Spleen (tissue), 7 donors: ENCODE results near the gene BIVM.
A peak's percentile ranks its signal among the peaks of the same experiment; 100 is the strongest.

Experiments used
- POLR2AphosphoS5 ChIP-seq, 3 donors: sonication (generic); formaldehyde crosslinking; IDR thresholded peaks; one replicate each; pipeline ENCODE4 v1.5.1; 2017; ENCODE audit warnings: antibody characterized with exemption in 3 of 3
- TF ChIP-seq, protein P1 (sequence below), 11 experiments: fragments of 200-600 bp in 7 of 11; fragments of 450-650 bp in 4 of 11; sonication (generic) in 4 of 11; IDR thresholded peaks in 8 of 11; conservative IDR thresholded peaks in 3 of 11; 1 replicate in 7 of 11; 2 replicates in 4 of 11; pipeline versions ENCODE4 v1.4.0 to v1.8.0; 2016 to 2021; ENCODE audit warnings: antibody characterized with exemption in 11 of 11, inconsistent platforms in 4 of 11, mild to moderate bottlenecking in 1 of 11
- donor health status: DM: no; HTN: no; CAD: no; lungs with moderate emphysema.
- donor health status: DM: no; HTN: no; CAD: no.
- donor health status: DM: no; HTN: no; CAD: no.

DNA sequence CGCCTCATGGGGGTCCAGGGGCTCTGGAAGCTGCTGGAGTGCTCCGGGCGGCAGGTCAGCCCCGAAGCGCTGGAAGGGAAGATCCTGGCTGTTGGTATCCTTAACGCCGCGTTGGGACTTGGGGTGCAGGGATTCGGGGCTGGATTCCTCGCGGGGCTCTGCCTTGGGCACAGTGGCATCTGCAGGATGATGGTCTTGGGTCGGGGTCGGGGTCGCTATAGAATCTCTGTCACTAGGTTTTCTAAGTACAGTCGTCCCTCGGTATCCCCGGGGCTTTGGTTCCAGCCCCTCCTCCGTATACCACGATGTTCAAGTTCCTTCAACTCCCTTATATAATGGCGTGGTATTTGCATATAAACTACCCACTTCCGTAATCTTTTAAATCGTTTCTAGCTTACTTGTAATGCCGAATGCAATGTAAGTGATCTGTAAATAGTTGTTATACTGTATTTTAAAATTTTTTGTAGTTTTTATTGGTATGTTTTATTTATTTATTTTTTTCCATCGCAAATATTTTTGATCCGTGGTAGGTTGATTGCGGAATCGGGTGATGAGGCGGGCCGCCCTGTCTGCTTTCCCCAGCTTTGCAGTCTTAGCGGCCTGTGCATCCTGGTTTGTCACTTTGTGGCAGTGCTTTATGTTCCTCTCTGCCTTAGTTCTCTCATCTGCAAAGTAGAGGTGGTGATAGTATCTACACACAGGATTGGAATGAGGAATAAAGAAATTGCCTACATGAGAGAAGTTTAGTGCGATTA, 47.5 kb downstream of the BIVM start:
- TF ChIP-seq, protein P1, sequence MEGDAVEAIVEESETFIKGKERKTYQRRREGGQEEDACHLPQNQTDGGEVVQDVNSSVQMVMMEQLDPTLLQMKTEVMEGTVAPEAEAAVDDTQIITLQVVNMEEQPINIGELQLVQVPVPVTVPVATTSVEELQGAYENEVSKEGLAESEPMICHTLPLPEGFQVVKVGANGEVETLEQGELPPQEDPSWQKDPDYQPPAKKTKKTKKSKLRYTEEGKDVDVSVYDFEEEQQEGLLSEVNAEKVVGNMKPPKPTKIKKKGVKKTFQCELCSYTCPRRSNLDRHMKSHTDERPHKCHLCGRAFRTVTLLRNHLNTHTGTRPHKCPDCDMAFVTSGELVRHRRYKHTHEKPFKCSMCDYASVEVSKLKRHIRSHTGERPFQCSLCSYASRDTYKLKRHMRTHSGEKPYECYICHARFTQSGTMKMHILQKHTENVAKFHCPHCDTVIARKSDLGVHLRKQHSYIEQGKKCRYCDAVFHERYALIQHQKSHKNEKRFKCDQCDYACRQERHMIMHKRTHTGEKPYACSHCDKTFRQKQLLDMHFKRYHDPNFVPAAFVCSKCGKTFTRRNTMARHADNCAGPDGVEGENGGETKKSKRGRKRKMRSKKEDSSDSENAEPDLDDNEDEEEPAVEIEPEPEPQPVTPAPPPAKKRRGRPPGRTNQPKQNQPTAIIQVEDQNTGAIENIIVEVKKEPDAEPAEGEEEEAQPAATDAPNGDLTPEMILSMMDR (IDR thresholded peaks at IDR 0.05 in 8 of 11, conservative IDR thresholded peaks at IDR 0.05 in 3 of 11) = peak in 4 of 11 experiments; percentile 13 to 35 (median 23)
- peak in 1 of 3 donors; percentile 44 for TF ChIP-seq POLR2AphosphoS5 (IDR thresholded peaks at IDR 0.05)
